GM18909 (cell line): ENCODE measurements around the gene ZRANB3.
"Not testable (repeated sequence)": the region's sequence is repeated elsewhere in the genome, so short reads cannot be mapped to it uniquely, and the experiment has no call there.

Experiments used
- ATAC-seq: cut with Tn5 transposase; IDR thresholded peaks from one replicate; pipeline ENCODE4 v1.9.1; 2021; ENCODE audit warnings: mild to moderate bottlenecking; ENCODE audit not compliant: unreplicated experiment, poor library complexity

ZRANB3 gene

DNA sequence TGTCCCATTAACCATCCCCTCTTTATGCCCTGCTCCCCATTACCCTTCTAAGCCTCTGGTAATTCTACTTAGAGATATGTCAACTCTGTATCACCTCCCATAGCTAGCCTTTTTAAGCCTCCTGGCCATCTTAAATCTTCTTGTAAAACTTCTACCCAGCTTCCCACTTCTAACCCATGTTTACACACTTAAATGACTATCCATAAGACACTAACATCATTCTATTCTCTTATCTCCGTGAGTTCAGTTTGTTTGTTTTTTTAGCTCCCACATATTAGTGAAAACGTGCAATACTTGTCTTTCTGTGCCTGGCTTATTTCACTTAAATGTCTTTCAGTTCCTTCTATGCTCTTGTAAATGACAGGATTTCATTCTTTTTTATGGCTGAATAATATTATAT is 436.5 kb downstream of the ZRANB3 start:
- no peak for ATAC-seq

DNA sequence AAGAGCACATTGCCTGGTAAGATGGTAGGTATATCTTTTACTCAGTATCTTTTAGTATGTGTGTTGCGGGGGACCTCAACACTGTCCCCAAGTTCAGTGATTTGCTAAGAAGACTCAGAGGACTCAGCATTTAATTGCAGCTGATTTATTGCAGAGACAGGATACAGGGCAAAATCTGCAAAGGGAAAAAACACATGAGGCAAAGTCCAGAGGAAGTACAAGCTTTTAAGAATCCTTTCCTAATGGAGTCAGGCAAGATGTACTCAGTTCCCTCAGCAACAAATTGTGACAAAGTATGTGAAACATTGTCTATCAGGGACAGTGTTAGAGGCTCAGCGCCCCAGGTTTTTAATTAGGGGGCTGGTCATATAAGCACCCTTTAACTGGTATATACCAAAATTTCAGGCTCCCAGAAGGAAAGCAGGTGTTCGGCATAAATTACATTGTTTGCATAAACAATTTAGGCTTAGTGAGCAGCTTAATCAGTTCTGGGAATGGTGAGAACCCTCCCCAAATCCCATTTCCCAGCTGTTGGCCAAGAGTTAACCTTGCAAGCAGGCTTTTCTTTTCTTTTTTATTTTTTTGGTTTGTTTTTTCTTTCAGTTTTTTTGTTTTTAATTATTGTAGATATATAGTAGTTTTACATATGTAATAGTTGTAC is 437.2 kb downstream of the ZRANB3 start:
- no peak for ATAC-seq

DNA sequence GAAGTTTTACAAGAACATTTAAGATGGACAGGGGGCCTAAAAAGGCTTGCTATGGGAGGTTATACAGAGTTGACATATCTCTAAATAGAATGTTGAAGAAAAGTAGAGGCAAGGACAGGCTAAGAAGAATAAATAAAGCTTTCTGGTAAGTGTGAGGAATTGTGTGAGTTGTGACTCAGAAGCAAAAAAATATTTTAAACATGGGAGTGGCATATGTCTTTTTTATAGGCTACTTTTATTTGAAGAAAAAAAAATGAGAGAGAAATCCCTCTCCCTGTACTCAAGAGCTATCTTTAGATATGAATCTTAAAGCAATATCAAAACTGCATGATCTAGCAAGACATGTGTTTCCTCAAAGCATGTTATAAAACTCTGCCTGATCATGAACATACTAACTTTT is 437.8 kb downstream of the ZRANB3 start:
- ATAC-seq = no peak

DNA sequence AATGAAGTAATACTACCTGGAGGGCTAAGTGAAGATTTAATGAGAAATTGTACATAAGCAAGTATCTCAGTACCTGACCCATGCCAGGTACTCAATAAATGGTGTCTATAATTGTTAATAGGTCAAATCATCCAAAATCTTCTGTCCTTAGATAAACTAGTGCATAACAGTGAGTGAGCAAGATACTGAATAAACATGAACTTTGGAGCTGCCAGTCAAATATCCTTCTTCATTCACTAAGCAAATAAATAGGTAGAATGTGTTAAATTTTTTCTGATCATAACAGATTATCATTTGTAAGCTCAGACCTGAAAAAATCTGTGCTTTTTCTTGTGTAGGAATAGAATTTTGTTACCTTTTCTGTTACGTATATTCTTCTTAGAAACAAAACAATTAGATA is 439.3 kb downstream of the ZRANB3 start:
- ATAC-seq = no peak

DNA sequence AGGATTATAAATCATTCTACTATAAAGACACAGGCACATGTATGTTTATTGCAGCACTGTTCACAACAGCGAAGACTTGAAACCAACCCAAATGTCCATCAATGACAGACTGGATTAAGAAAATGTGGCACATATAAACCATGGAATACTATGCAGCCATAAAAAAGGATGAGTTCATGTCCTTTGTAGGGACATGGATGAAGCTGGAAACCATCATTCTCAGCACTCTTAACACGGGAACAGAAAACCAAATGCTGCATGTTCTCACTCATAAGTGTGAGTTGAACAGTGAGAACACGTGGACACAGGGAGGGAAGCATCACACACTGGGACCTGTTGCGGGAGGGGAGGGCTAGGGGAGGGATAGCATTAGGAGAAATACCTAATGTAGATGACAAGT is 441.4 kb downstream of the ZRANB3 start:
- ATAC-seq = not testable (repeated sequence)
